HCT116 (cell line): ENCODE measurements around the gene CLEC4F.

ENCODE experiments used
- EGR1 ChIP-seq: IDR thresholded peaks from 2 replicates; pipeline ENCODE4 v1.6.1; 2012; ENCODE audit warnings: low read depth
- EZH2 ChIP-seq: fragments of 200-600 bp; sonication (generic); IDR thresholded peaks from 2 replicates; pipeline ENCODE4 v1.6.1; 2017; ENCODE audit warnings: antibody characterized with exemption, mixed run types
- POLR2AphosphoS5 ChIP-seq: IDR thresholded peaks from 2 replicates; pipeline ENCODE4 v1.6.1; 2011; ENCODE audit warnings: mild to moderate bottlenecking, low read depth, low read length, moderate library complexity
- SRF ChIP-seq: IDR thresholded peaks from 2 replicates; pipeline ENCODE4 v1.6.1; 2012; ENCODE audit warnings: low read depth
- ZNF274 ChIP-seq: fragments of 200-500 bp; sonication (Bioruptor generic); IDR thresholded peaks from 2 replicates; pipeline ENCODE4 v1.6.1; 2014; ENCODE audit warnings: mild to moderate bottlenecking, low read depth, low read length, inconsistent platforms
- TF ChIP-seq, protein P1 (sequence below), 3 experiments: fragments of 200-600 bp in 1 of 3; sonication (generic) in 1 of 3; IDR thresholded peaks in 2 of 3; conservative IDR thresholded peaks in 1 of 3; 2 replicates each; pipeline ENCODE4 v1.5.1; 2012 to 2017; ENCODE audit warnings: low read depth in 2 of 3, low read length in 2 of 3, antibody characterized with exemption in 1 of 3, borderline replicate concordance in 1 of 3, control low read depth in 1 of 3, mild to moderate bottlenecking in 1 of 3, mixed read lengths in 1 of 3, mixed run types in 1 of 3, moderate library complexity in 1 of 3; ENCODE audit not compliant: insufficient read depth in 1 of 3
- TF ChIP-seq, protein P2 (sequence below): IDR thresholded peaks from 2 replicates; pipeline ENCODE4 v1.6.1; 2012
- TF ChIP-seq, protein P3 (sequence below): IDR thresholded peaks from 2 replicates; pipeline ENCODE4 v1.6.1; 2011; ENCODE audit warnings: mild to moderate bottlenecking, low read length, moderate library complexity; ENCODE audit not compliant: insufficient replicate concordance; ENCODE audit errors: extremely low read depth

DNA sequence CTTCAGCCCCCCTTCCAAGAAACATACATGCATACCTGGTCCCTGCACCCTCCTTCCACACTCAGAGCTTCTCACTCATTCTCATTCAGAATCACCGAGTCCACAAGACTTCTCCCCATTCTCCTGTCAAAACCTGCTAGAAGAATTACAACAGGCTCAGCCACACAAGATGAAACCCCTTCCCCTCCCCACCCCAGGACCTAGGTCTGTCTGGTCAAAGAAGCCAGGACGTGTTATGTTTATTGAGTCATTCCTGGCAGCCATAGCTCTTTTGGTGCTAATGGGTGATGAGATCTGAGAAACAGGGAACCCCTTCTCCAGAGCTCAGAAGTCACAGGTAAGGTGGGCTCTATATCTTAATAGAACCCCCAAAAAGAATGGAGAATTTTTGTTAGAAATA is 50.9 kb downstream of the CLEC4F start:
- TF ChIP-seq, protein P1, sequence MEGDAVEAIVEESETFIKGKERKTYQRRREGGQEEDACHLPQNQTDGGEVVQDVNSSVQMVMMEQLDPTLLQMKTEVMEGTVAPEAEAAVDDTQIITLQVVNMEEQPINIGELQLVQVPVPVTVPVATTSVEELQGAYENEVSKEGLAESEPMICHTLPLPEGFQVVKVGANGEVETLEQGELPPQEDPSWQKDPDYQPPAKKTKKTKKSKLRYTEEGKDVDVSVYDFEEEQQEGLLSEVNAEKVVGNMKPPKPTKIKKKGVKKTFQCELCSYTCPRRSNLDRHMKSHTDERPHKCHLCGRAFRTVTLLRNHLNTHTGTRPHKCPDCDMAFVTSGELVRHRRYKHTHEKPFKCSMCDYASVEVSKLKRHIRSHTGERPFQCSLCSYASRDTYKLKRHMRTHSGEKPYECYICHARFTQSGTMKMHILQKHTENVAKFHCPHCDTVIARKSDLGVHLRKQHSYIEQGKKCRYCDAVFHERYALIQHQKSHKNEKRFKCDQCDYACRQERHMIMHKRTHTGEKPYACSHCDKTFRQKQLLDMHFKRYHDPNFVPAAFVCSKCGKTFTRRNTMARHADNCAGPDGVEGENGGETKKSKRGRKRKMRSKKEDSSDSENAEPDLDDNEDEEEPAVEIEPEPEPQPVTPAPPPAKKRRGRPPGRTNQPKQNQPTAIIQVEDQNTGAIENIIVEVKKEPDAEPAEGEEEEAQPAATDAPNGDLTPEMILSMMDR (IDR thresholded peaks at IDR 0.05 in 2 of 3, conservative IDR thresholded peaks at IDR 0.05 in 1 of 3; ENCODE audit: borderline replicate concordance in 1 of 3, insufficient read depth in 1 of 3, low read depth in 2 of 3, low read length in 2 of 3) = no peak
- TF ChIP-seq, protein P2, sequence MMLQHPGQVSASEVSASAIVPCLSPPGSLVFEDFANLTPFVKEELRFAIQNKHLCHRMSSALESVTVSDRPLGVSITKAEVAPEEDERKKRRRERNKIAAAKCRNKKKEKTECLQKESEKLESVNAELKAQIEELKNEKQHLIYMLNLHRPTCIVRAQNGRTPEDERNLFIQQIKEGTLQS = no peak
- TF ChIP-seq EZH2 = no peak
- TF ChIP-seq ZNF274 = no peak
- no peak for TF ChIP-seq POLR2AphosphoS5
- no peak for TF ChIP-seq SRF
- TF ChIP-seq, protein P3, sequence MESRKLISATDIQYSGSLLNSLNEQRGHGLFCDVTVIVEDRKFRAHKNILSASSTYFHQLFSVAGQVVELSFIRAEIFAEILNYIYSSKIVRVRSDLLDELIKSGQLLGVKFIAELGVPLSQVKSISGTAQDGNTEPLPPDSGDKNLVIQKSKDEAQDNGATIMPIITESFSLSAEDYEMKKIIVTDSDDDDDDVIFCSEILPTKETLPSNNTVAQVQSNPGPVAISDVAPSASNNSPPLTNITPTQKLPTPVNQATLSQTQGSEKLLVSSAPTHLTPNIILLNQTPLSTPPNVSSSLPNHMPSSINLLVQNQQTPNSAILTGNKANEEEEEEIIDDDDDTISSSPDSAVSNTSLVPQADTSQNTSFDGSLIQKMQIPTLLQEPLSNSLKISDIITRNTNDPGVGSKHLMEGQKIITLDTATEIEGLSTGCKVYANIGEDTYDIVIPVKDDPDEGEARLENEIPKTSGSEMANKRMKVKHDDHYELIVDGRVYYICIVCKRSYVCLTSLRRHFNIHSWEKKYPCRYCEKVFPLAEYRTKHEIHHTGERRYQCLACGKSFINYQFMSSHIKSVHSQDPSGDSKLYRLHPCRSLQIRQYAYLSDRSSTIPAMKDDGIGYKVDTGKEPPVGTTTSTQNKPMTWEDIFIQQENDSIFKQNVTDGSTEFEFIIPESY = no peak
- TF ChIP-seq EGR1 = no peak
